Breast epithelium (tissue), 4 donors: Measurements from ENCODE around the gene EPHA4. TPM values are rescaled to one million over a fixed set of nuclear protein-coding genes. Genes with fewer than 3 reads are reported as not detected.

Experiments
- DNase-seq, 2 donors: peaks; one replicate each; pipeline ENCODE4 v3.0.0-alpha.2; 2019; ENCODE audit warnings: low spot score in 2 of 2
- H3K27ac ChIP-seq, 2 donors: fragments of 200-600 bp; sonication (generic) in 1 of 2; one replicate each; pipeline ENCODE4 v1.5.1; 2016 to 2019; ENCODE audit warnings: mild to moderate bottlenecking in 1 of 2
- H3K27me3 ChIP-seq, 2 donors: fragments of 200-600 bp; sonication (generic) in 1 of 2; one replicate each; pipeline versions ENCODE4 v1.5.1 to v1.6.0; 2017 to 2019; ENCODE audit warnings: control low read depth in 1 of 2, mild to moderate bottlenecking in 1 of 2
- H3K36me3 ChIP-seq: fragments of 200-600 bp; one replicate; pipeline ENCODE4 v1.5.1; 2019
- H3K4me1 ChIP-seq, 2 donors: fragments of 200-600 bp; sonication (generic); one replicate each; pipeline ENCODE4 v1.5.1; 2016 to 2019; ENCODE audit warnings: control low read depth in 1 of 2
- H3K4me3 ChIP-seq, 3 donors: fragments of 200-600 bp; sonication (generic); 1 replicate in 2 of 3; 2 replicates in 1 of 3; pipeline ENCODE4 v1.5.1; 2016 to 2019; ENCODE audit warnings: mild to moderate bottlenecking in 3 of 3, moderate library complexity in 2 of 3
- H3K9me3 ChIP-seq, 2 donors: fragments of 200-600 bp; sonication (generic) in 1 of 2; one replicate each; pipeline ENCODE4 v1.5.1; 2016 to 2019; ENCODE audit warnings: control low read depth in 1 of 2
- CTCF ChIP-seq, 3 donors: fragments of 450-650 bp; IDR thresholded peaks; one replicate each; pipeline ENCODE4 v1.5.1; 2016 to 2017; ENCODE audit warnings: antibody characterized with exemption in 3 of 3, mild to moderate bottlenecking in 3 of 3, moderate library complexity in 3 of 3
- POLR2A ChIP-seq: fragments of 450-650 bp; IDR thresholded peaks from one replicate; pipeline ENCODE4 v1.6.1; 2016; ENCODE audit warnings: antibody characterized with exemption, mild to moderate bottlenecking, moderate library complexity
- POLR2AphosphoS5 ChIP-seq, 3 donors: sonication (generic); formaldehyde crosslinking; IDR thresholded peaks; one replicate each; pipeline ENCODE4 v1.6.1; 2017; ENCODE audit warnings: antibody characterized with exemption in 3 of 3
- intact Hi-C: fragments of 100-400 bp; cut with DNase I; formaldehyde crosslinking; loops from one replicate; pipeline ENCODE4 v1.15.1; 2023; ENCODE audit warnings: low total_unique reads
- total RNA-seq, 3 donors: library from RNA; depleted of rRNA; stranded (reverse); fragments of >200 nt; gene quantifications; one replicate each; pipeline ENCODE4 v1.1.0, GENCODE V29; 2016

EPHA4 gene
- total RNA-seq, 3 donors from 2014 or later: 12.8 to 44.2 (median 18.6) TPM

- no peaks in the 10 kb centered on the region for H3K27me3 ChIP-seq
- intact Hi-C loops: loop anchor here (5.0 kb wide), 1 partner anchor 1316 kb away; no protein-coding TSS in a partner anchor
- H3K9me3 ChIP-seq: no peaks in the 10 kb centered on the region
- no peak overlapping the region for H3K27ac ChIP-seq
- H3K4me1 ChIP-seq: no peaks in the 10 kb centered on the region
- DNase-seq: no peak
- no peaks in the 10 kb centered on the region for H3K36me3 ChIP-seq
- H3K4me3 ChIP-seq: no peak overlapping the region
- TF ChIP-seq POLR2A (no peak), POLR2AphosphoS5 (IDR thresholded peaks at IDR 0.05) (no peak), CTCF (IDR thresholded peaks at IDR 0.05) (no peak)
Measured at GRCh38 chr2:221477714-221478484, 94.2 kb downstream of the EPHA4 start.

- Histone ChIP-seq H3K4me1 (no peaks in the 10 kb centered on the region), H3K27me3 (no peaks in the 10 kb centered on the region), H3K4me3 (no peak overlapping the region), H3K36me3 (no peaks in the 10 kb centered on the region), H3K9me3 (no peaks in the 10 kb centered on the region), H3K27ac (no peak overlapping the region)
- no peak for DNase-seq
- no peak for TF ChIP-seq POLR2A
- TF ChIP-seq CTCF (IDR thresholded peaks at IDR 0.05): no peak
- no peak for TF ChIP-seq POLR2AphosphoS5 (IDR thresholded peaks at IDR 0.05)
- intact Hi-C loops: loop anchor here (5.0 kb wide), 1 partner anchor 1314 kb away; no protein-coding TSS in a partner anchor
Measured at GRCh38 chr2:221476195-221476594, 95.9 kb downstream of the EPHA4 start.

- intact Hi-C loops: no loop called here
- H3K9me3 ChIP-seq: no peaks in the 10 kb centered on the region
Measured at GRCh38 chr2:221473451-221473850, 98.7 kb downstream of the EPHA4 start.

GRCh38 chr2:221468317-221468716 lies 103.8 kb downstream of the EPHA4 start:
- H3K4me3 ChIP-seq: no peak overlapping the region
- no peaks in the 10 kb centered on the region for H3K9me3 ChIP-seq
- no peaks in the 10 kb centered on the region for H3K27me3 ChIP-seq
- no peaks in the 10 kb centered on the region for H3K36me3 ChIP-seq
- intact Hi-C loops: no loop called here
- DNase-seq: no peak
- peak overlapping the region in 1 of 2 donors; percentile 11 for H3K27ac ChIP-seq
- H3K4me1 ChIP-seq: no peaks in the 10 kb centered on the region
- TF ChIP-seq POLR2A (no peak), POLR2AphosphoS5 (IDR thresholded peaks at IDR 0.05) (no peak)

More at GRCh38 chr2:221473451-221473850, 98.7 kb downstream of the EPHA4 start:
- no peaks in the 10 kb centered on the region for H3K36me3 ChIP-seq
- H3K4me3 ChIP-seq: no peak overlapping the region
- H3K4me1 ChIP-seq: no peaks in the 10 kb centered on the region
- no peak overlapping the region for H3K27ac ChIP-seq
- no peak for TF ChIP-seq POLR2A
- TF ChIP-seq CTCF (IDR thresholded peaks at IDR 0.05): no peak
- TF ChIP-seq POLR2AphosphoS5 (IDR thresholded peaks at IDR 0.05): no peak
- no peak for DNase-seq
- H3K27me3 ChIP-seq: no peaks in the 10 kb centered on the region

GRCh38 chr2:221467610-221468009 lies 104.5 kb downstream of the EPHA4 start:
- Histone ChIP-seq H3K4me1 (no peaks in the 10 kb centered on the region), H3K27ac (peak overlapping the region; percentile 11 to 34), H3K27me3 (no peaks in the 10 kb centered on the region), H3K36me3 (no peaks in the 10 kb centered on the region), H3K9me3 (no peaks in the 10 kb centered on the region), H3K4me3 (no peak overlapping the region)
- intact Hi-C loops: no loop called here
- no peak for TF ChIP-seq POLR2AphosphoS5 (IDR thresholded peaks at IDR 0.05)
- no peak for TF ChIP-seq POLR2A
- no peak for TF ChIP-seq CTCF (IDR thresholded peaks at IDR 0.05)
- peak in 1 of 2 donors; percentile 44 for DNase-seq
